Measurements from ENCODE around the gene FAM151A.

The FAM151A gene

GRCh38 chr1:54610601-54611580 is 12.4 kb downstream of the FAM151A start:
- Histone ChIP-seq H2AFZ (no peak overlapping the region), H3K27ac (no peak overlapping the region), H3K27me3 (ENCODE audit: control insufficient read depth, insufficient read depth, low read length) (no peaks in the 10 kb centered on the region), H3K9ac (no peak overlapping the region), H3K4me3 (ENCODE audit: low read depth, low read length) (no peak overlapping the region), H3K79me2 (no peaks in the 10 kb centered on the region), H3K4me1 (no peaks in the 10 kb centered on the region), H3K9me3 (ENCODE audit: control insufficient read depth, low read length) (no peaks in the 10 kb centered on the region), H3K4me2 (ENCODE audit: low read length) (no peak overlapping the region), H3K36me3 (ENCODE audit: control insufficient read depth, insufficient read depth, low read length) (no peaks in the 10 kb centered on the region)
- TF ChIP-seq CTCF (IDR thresholded peaks at IDR 0.05), result no peak

- no peaks in the 10 kb centered on the region for H3K36me3 ChIP-seq (ENCODE audit: control insufficient read depth, insufficient read depth, low read length)
These were observed 13.3 kb downstream of the FAM151A start for GRCh38 chr1:54610048-54610447.

GRCh38 chr1:54609301-54609921 is 13.9 kb downstream of the FAM151A start:
- Histone ChIP-seq H3K4me3 (ENCODE audit: low read depth, low read length) (no peak overlapping the region), H3K4me2 (ENCODE audit: low read length) (no peak overlapping the region), H3K9ac (no peak overlapping the region), H3K79me2 (no peaks in the 10 kb centered on the region), H3K4me1 (no peaks in the 10 kb centered on the region), H3K36me3 (ENCODE audit: control insufficient read depth, insufficient read depth, low read length) (no peaks in the 10 kb centered on the region), H2AFZ (no peak overlapping the region), H3K27ac (no peak overlapping the region), H3K27me3 (ENCODE audit: control insufficient read depth, insufficient read depth, low read length) (no peaks in the 10 kb centered on the region), H3K9me3 (ENCODE audit: control insufficient read depth, low read length) (no peaks in the 10 kb centered on the region)
- TF ChIP-seq CTCF (IDR thresholded peaks at IDR 0.05), result no peak

More at GRCh38 chr1:54610048-54610447, 13.3 kb downstream of the FAM151A start:
- Histone ChIP-seq H3K27ac (no peak overlapping the region), H3K27me3 (ENCODE audit: control insufficient read depth, insufficient read depth, low read length) (no peaks in the 10 kb centered on the region), H3K4me2 (ENCODE audit: low read length) (no peak overlapping the region), H3K4me3 (ENCODE audit: low read depth, low read length) (no peak overlapping the region), H3K4me1 (no peaks in the 10 kb centered on the region), H3K79me2 (no peaks in the 10 kb centered on the region), H2AFZ (no peak overlapping the region), H3K9me3 (ENCODE audit: control insufficient read depth, low read length) (no peaks in the 10 kb centered on the region), H3K9ac (no peak overlapping the region)
- TF ChIP-seq CTCF (IDR thresholded peaks at IDR 0.05), result no peak

- H3K4me2 ChIP-seq (ENCODE audit: low read length), result no peak overlapping the region
- H2AFZ ChIP-seq, result no peak overlapping the region
- no peak for TF ChIP-seq CTCF (IDR thresholded peaks at IDR 0.05)
- H3K36me3 ChIP-seq (ENCODE audit: control insufficient read depth, insufficient read depth, low read length), result no peaks in the 10 kb centered on the region
- H3K9ac ChIP-seq, result no peak overlapping the region
- H3K4me1 ChIP-seq, result no peaks in the 10 kb centered on the region
- no peaks in the 10 kb centered on the region for H3K27me3 ChIP-seq (ENCODE audit: control insufficient read depth, insufficient read depth, low read length)
- no peaks in the 10 kb centered on the region for H3K79me2 ChIP-seq
- no peak overlapping the region for H3K4me3 ChIP-seq (ENCODE audit: low read depth, low read length)
- no peaks in the 10 kb centered on the region for H3K9me3 ChIP-seq (ENCODE audit: control insufficient read depth, low read length)
- no peak overlapping the region for H3K27ac ChIP-seq
These were observed 14.6 kb downstream of the FAM151A start for GRCh38 chr1:54608566-54609230.

All from parathyroid adenoma (tissue), 2 donors.